ENCODE measurements around the gene FCAR. TPM values are rescaled to one million over a fixed set of nuclear protein-coding genes. Genes with fewer than 3 reads are reported as not detected.
"Not testable (repeated sequence)": the region's sequence is repeated elsewhere in the genome, so short reads cannot be mapped to it uniquely, and the experiment has no call there.

FCAR gene
- total RNA-seq, result not detected in 2 replicates
- long read RNA-seq, result 0 reads

- Mint-ChIP-seq H3K4me1 (ENCODE audit: unreplicated experiment) (no peaks in the 10 kb centered on the region), H3K4me3 (ENCODE audit: unreplicated experiment) (no peak within 1 kb of the TSS), H3K27me3 (ENCODE audit: unreplicated experiment) (no peaks in the 10 kb centered on the region), H3K9me3 (ENCODE audit: unreplicated experiment) (peaks cover 24% of the 10 kb centered on the region), H3K36me3 (ENCODE audit: unreplicated experiment) (no peaks in the 10 kb centered on the region), H3K27ac (ENCODE audit: unreplicated experiment) (no peak within 1 kb of the TSS)
- DNase-seq (ENCODE audit: extremely low spot score, unreplicated experiment), result no peak
- TF ChIP-seq CTCF (IDR thresholded peaks at IDR 0.05), result no peak
These were observed at the start of gene FCAR for GRCh38 chr19:54873990-54874389. TSS of gene FCAR (plus strand) at chr19:54874235. CDS start at chr19:54874290, 55 bp downstream.

- H3K36me3 Mint-ChIP-seq (ENCODE audit: unreplicated experiment); DNase-seq (ENCODE audit: extremely low spot score, unreplicated experiment); H3K27ac Mint-ChIP-seq (ENCODE audit: unreplicated experiment); H3K4me1 Mint-ChIP-seq (ENCODE audit: unreplicated experiment); H3K4me3 Mint-ChIP-seq (ENCODE audit: unreplicated experiment); H3K27me3 Mint-ChIP-seq (ENCODE audit: unreplicated experiment): not testable (repeated sequence)
- peaks cover 38% of the 10 kb centered on the region for H3K9me3 Mint-ChIP-seq (ENCODE audit: unreplicated experiment)
These were observed 49.6 kb upstream of the FCAR start for GRCh38 chr19:54824416-54824815.

- H3K27me3 Mint-ChIP-seq (ENCODE audit: unreplicated experiment); H3K36me3 Mint-ChIP-seq (ENCODE audit: unreplicated experiment); H3K4me3 Mint-ChIP-seq (ENCODE audit: unreplicated experiment); H3K4me1 Mint-ChIP-seq (ENCODE audit: unreplicated experiment); DNase-seq (ENCODE audit: extremely low spot score, unreplicated experiment); H3K27ac Mint-ChIP-seq (ENCODE audit: unreplicated experiment): not testable (repeated sequence)
- peaks cover 37% of the 10 kb centered on the region for H3K9me3 Mint-ChIP-seq (ENCODE audit: unreplicated experiment)
These were observed 48.7 kb upstream of the FCAR start for GRCh38 chr19:54825326-54825725.

- not testable (repeated sequence) for H3K27ac Mint-ChIP-seq (ENCODE audit: unreplicated experiment); H3K4me3 Mint-ChIP-seq (ENCODE audit: unreplicated experiment); H3K36me3 Mint-ChIP-seq (ENCODE audit: unreplicated experiment); DNase-seq (ENCODE audit: extremely low spot score, unreplicated experiment); H3K27me3 Mint-ChIP-seq (ENCODE audit: unreplicated experiment); H3K4me1 Mint-ChIP-seq (ENCODE audit: unreplicated experiment)
- H3K9me3 Mint-ChIP-seq (ENCODE audit: unreplicated experiment), result peaks cover 44% of the 10 kb centered on the region
These were observed 46.0 kb upstream of the FCAR start for GRCh38 chr19:54828064-54828463.

- not testable (repeated sequence) for H3K36me3 Mint-ChIP-seq (ENCODE audit: unreplicated experiment); DNase-seq (ENCODE audit: extremely low spot score, unreplicated experiment); H3K27me3 Mint-ChIP-seq (ENCODE audit: unreplicated experiment); H3K27ac Mint-ChIP-seq (ENCODE audit: unreplicated experiment); H3K4me1 Mint-ChIP-seq (ENCODE audit: unreplicated experiment); H3K4me3 Mint-ChIP-seq (ENCODE audit: unreplicated experiment)
- H3K9me3 Mint-ChIP-seq (ENCODE audit: unreplicated experiment), result peaks cover 38% of the 10 kb centered on the region
These were observed 41.5 kb upstream of the FCAR start, which contains the start of gene KIR2DS4 for GRCh38 chr19:54832496-54832895. TSS of gene KIR2DS4 (plus strand) at chr19:54832676.

- not testable (repeated sequence) for H3K27ac Mint-ChIP-seq (ENCODE audit: unreplicated experiment); H3K4me3 Mint-ChIP-seq (ENCODE audit: unreplicated experiment); H3K4me1 Mint-ChIP-seq (ENCODE audit: unreplicated experiment); H3K27me3 Mint-ChIP-seq (ENCODE audit: unreplicated experiment); H3K36me3 Mint-ChIP-seq (ENCODE audit: unreplicated experiment); DNase-seq (ENCODE audit: extremely low spot score, unreplicated experiment)
- H3K9me3 Mint-ChIP-seq (ENCODE audit: unreplicated experiment), result peaks cover 40% of the 10 kb centered on the region
These were observed 38.9 kb upstream of the FCAR start for GRCh38 chr19:54835126-54835525.

- H3K36me3 Mint-ChIP-seq (ENCODE audit: unreplicated experiment); H3K4me1 Mint-ChIP-seq (ENCODE audit: unreplicated experiment); H3K27me3 Mint-ChIP-seq (ENCODE audit: unreplicated experiment); H3K4me3 Mint-ChIP-seq (ENCODE audit: unreplicated experiment); H3K27ac Mint-ChIP-seq (ENCODE audit: unreplicated experiment); DNase-seq (ENCODE audit: extremely low spot score, unreplicated experiment): not testable (repeated sequence)
- H3K9me3 Mint-ChIP-seq (ENCODE audit: unreplicated experiment), result peaks cover 22% of the 10 kb centered on the region
These were observed 36.5 kb upstream of the FCAR start for GRCh38 chr19:54837522-54837921.

GRCh38 chr19:54843171-54843570 is 30.9 kb upstream of the FCAR start:
- not testable (repeated sequence) for H3K4me1 Mint-ChIP-seq (ENCODE audit: unreplicated experiment); H3K4me3 Mint-ChIP-seq (ENCODE audit: unreplicated experiment); H3K27me3 Mint-ChIP-seq (ENCODE audit: unreplicated experiment); H3K27ac Mint-ChIP-seq (ENCODE audit: unreplicated experiment); H3K36me3 Mint-ChIP-seq (ENCODE audit: unreplicated experiment); DNase-seq (ENCODE audit: extremely low spot score, unreplicated experiment)
- peaks cover 38% of the 10 kb centered on the region for H3K9me3 Mint-ChIP-seq (ENCODE audit: unreplicated experiment)

GRCh38 chr19:54850061-54850640 is 23.9 kb upstream of the FCAR start, which contains the start of gene KIR3DL2:
TSS of gene KIR3DL2 (plus strand) at chr19:54850443. CDS start at chr19:54850476, 33 bp downstream.
- peaks cover 47% of the 10 kb centered on the region for H3K9me3 Mint-ChIP-seq (ENCODE audit: unreplicated experiment)
- H3K27ac Mint-ChIP-seq (ENCODE audit: unreplicated experiment); H3K4me1 Mint-ChIP-seq (ENCODE audit: unreplicated experiment); H3K36me3 Mint-ChIP-seq (ENCODE audit: unreplicated experiment); H3K27me3 Mint-ChIP-seq (ENCODE audit: unreplicated experiment); DNase-seq (ENCODE audit: extremely low spot score, unreplicated experiment); H3K4me3 Mint-ChIP-seq (ENCODE audit: unreplicated experiment): not testable (repeated sequence)
